CD1c-positive myeloid dendritic cell (primary cell): ENCODE data around the gene PSMD9.
"Not testable (repeated sequence)": the region's sequence is repeated elsewhere in the genome, so short reads cannot be mapped to it uniquely, and the experiment has no call there.

Source experiments
- DNase-seq: peaks from one replicate; pipeline ENCODE4 v3.0.0-alpha.2; 2016; ENCODE audit errors: extremely low spot score

PSMD9 gene

GRCh38 chr12:121921066-121921465 lies 32.5 kb downstream of the PSMD9 start:
- peak; percentile 52 for DNase-seq

DNA sequence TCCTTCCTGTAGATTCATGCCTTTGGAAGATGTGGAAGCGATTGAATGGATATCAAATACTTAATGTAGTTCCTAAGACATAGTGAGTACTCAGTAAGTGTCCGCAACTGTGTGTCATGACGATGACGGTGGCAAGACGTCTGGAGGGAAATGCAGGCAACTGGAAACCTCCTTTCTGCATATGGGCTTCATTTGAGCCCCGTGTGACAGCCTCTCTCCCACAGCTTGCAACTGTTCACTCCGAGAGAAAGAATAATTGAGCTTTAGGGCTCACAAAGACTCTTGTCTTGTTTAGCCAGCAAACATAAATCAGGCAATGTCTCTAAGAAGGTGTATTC lies 36.7 kb downstream of the PSMD9 start:
- DNase-seq: no peak

- DNase-seq: peak; percentile 85
Observed at GRCh38 chr12:121926874-121927706, 38.5 kb downstream of the PSMD9 start.

GRCh38 chr12:121927813-121928212 lies 39.2 kb downstream of the PSMD9 start:
- peak; percentile 64 for DNase-seq

GRCh38 chr12:121929545-121929944 lies 41.0 kb downstream of the PSMD9 start:
- not testable (repeated sequence) for DNase-seq

- no peak for DNase-seq
Observed at GRCh38 chr12:121930862-121931261, 42.3 kb downstream of the PSMD9 start.

DNA sequence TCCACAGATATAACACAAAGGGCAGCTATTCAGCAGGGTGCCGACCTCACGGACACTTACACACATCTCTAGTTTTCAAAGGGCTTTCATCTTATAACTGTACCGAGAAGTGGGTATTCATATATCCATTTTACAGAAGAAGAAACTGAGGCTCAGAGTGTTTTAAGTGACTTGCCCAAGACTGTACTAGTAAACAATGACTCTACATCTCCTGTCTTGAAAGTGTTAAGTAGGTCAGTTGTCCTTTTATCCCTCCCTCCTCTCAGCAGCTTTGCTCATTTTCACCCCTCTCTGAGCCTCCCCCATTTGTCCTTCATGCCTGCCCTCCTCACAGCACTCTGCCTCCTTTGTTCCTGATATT lies 43.6 kb downstream of the PSMD9 start:
- no peak for DNase-seq

GRCh38 chr12:121932914-121933521 lies 44.4 kb downstream of the PSMD9 start:
- DNase-seq: no peak

GRCh38 chr12:121933522-121934308 lies 45.1 kb downstream of the PSMD9 start:
- no peak for DNase-seq

DNA sequence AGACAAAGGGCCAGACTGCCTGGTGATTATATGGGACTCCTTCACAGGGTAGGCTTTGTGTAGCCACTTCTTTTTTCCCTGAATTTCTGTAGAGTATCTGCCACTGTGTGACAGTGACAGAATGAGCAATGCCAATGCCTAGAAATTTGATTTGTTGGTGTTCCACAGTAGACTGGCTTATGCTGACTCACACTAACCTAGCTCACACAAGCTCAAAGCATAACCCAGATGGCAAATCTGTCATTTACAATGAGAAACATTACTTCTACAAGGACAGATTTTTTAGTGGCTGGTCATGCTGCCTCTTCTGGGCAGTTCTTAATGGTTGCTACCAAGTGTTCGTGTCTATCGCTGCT lies 45.7 kb downstream of the PSMD9 start:
- DNase-seq: no peak

DNA sequence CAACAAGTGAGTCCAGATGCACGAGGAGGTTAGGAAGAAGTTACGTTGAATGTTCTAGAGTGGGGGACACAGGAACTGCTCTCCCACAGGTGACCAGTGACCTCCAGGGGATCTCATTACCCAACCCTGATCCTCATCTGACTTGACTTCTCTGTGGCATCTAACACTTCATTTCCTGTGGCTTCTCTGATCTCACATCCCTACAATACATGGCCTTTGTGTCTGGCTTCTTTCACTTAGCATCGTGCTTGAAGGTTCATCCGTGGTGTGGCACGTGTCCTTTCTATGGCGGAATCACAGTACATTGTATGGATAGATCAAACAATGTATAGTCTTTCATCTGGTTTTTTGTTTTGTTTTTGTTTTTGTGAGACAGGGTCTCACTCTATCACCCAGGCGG lies 49.1 kb downstream of the PSMD9 start:
- no peak for DNase-seq

GRCh38 chr12:121939186-121939585 lies 50.6 kb downstream of the PSMD9 start:
- DNase-seq: no peak

GRCh38 chr12:121939992-121940766 lies 51.6 kb downstream of the PSMD9 start:
- no peak for DNase-seq

GRCh38 chr12:121942145-121942718 lies 53.6 kb downstream of the PSMD9 start:
- no peak for DNase-seq

GRCh38 chr12:121943926-121944325 lies 55.3 kb downstream of the PSMD9 start:
- no peak for DNase-seq

- no peak for DNase-seq
Observed at GRCh38 chr12:121946313-121947025, 57.9 kb downstream of the PSMD9 start.

DNA sequence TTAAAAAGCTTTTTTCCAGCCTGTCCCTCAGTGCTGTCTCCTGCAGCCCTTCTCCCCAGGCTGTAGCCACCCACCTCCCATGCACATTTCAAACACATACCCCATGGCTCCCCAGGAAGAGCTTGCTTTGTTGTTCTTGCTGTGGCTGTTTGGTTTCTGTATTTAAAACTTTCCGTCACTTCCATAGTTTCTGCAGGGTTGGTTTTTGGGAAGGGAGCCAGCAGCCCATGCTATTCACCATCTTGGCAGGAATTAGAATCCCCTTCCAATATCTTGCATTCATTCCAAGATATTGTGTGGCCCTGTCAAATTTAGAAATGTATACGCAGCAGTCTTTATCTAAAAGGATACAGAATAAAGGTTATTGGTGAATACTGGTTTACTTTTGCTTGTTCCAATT lies 59.4 kb downstream of the PSMD9 start:
- no peak for DNase-seq

DNA sequence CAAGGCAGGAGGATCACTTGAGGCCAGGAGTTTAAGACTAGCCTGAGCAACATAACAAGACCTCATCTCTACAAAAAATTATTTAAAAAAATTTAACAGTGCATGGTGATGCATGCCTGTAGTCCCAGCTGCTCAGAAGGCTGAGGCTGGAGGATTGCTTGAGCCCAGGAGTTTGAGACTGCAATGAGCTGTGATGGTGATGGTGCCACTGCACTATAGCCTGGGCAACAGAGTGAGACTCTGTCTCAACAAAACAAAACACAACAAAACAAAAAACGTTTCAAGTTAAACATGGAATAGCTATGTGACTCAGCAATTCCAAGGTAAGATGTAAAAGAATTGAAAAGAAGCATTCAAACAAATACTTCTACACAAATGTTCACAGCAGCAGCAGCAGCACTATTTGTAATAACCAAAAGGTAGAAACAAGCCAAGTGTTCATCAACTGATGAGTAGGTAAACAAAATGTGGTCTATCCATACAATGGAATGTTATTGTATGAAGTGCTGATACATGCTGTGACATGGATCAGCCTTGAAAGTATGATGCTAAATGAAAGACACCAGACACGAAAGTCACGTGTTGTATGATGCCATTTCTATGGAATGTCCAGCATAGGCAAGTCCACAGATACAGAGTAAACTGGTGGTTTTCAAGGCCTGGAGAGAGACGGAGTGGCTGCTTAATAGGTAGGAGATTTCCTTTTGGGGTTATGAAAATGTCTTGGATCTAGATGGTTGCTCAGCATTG lies 61.2 kb downstream of the PSMD9 start:
- no peak for DNase-seq

DNA sequence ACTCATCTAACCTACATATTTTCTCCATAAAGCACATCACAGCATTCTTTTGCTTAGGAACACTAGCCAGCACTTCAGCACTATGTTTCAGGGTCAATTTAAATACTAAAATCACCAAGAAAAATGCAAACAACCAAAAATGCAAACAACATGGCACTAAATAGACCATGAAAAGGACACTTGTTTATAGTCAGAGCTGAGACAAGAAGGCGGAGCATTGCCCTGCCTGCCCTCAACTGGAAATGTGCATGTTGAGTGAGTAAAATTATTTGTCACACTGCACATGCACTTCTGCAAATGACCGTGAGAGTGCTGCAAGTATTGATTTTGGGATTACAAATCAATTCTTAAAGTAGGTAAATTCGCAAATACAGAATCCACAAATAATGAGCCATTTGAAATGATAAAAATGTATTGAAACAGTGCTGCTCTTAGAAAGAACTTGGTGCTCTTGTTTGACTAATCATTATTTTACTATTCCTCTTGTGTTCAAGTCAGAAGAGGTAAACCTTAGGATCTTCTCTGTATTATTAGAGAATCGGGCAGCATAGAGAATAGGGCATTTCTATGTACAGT lies 64.6 kb downstream of the PSMD9 start:
- no peak for DNase-seq

DNA sequence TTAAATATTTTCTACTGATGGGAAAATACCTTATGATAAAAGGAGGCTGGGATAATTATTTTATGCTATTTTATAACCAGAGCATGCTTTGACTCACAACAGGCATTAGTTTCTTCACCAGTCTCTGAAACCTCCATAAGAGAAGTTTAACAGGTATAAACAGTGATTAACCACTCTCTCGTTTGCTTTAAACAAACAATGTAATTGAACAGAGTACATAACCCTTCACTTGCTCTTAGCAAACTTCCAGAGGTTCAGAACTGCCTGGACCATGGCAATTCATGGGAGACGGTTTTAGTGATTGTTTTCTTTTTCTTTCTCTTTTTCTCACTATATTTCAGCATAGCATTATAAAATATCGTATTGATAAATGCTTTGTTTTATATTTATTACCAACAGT lies 65.1 kb downstream of the PSMD9 start:
- no peak for DNase-seq
